VCaP (cell line): ENCODE data around the gene ERO1A.

Experiments
- H3K27ac ChIP-seq: fragments of 450-650 bp; 2 replicates; pipeline ENCODE4 v1.5.1; 2017
- CTCF ChIP-seq: fragments of 450-650 bp; conservative IDR thresholded peaks from 2 replicates; pipeline ENCODE4 v1.5.1; 2017; ENCODE audit warnings: mild to moderate bottlenecking, moderate library complexity

Gene ERO1A

GRCh38 chr14:52695481-52696091 lies at the start of gene ERO1A:
Gene ERO1A, minus strand, starts transcription at chr14:52695558. Its CDS starts 77 bp downstream, at chr14:52695481.
- H3K27ac ChIP-seq, result peak within 1 kb of the TSS; percentile 93

GRCh38 chr14:52741865-52742264 lies 46.5 kb upstream of the ERO1A start:
- TF ChIP-seq CTCF, result no peak
- no peak overlapping the region for H3K27ac ChIP-seq

More at GRCh38 chr14:52695481-52696091, at the start of gene ERO1A:
- TF ChIP-seq CTCF, result no peak

- no peak for TF ChIP-seq CTCF
- no peak overlapping the region for H3K27ac ChIP-seq
These were observed 45.4 kb upstream of the ERO1A start for GRCh38 chr14:52740751-52741150.

GRCh38 chr14:52738409-52738808 lies 43.1 kb upstream of the ERO1A start:
- no peak overlapping the region for H3K27ac ChIP-seq
- TF ChIP-seq CTCF, result no peak

GRCh38 chr14:52735921-52736489 lies 40.6 kb upstream of the ERO1A start:
- H3K27ac ChIP-seq, result no peak overlapping the region
- TF ChIP-seq CTCF, result no peak

GRCh38 chr14:52733824-52734223 lies 38.5 kb upstream of the ERO1A start:
- H3K27ac ChIP-seq, result no peak overlapping the region
- TF ChIP-seq CTCF, result no peak

GRCh38 chr14:52730709-52731111 lies 35.4 kb upstream of the ERO1A start:
- peak overlapping the region; percentile 78 for H3K27ac ChIP-seq
- no peak for TF ChIP-seq CTCF
